ENCODE data around the gene FRS3. TPM values are rescaled to one million over a fixed set of nuclear protein-coding genes. Genes with fewer than 3 reads are reported as not detected.
A peak's percentile ranks its signal among the peaks of the same experiment; 100 is the strongest.

FRS3 gene
- total RNA-seq, 2 donors from 2014 or later, result 10.5 to 11.4 TPM

DNA sequence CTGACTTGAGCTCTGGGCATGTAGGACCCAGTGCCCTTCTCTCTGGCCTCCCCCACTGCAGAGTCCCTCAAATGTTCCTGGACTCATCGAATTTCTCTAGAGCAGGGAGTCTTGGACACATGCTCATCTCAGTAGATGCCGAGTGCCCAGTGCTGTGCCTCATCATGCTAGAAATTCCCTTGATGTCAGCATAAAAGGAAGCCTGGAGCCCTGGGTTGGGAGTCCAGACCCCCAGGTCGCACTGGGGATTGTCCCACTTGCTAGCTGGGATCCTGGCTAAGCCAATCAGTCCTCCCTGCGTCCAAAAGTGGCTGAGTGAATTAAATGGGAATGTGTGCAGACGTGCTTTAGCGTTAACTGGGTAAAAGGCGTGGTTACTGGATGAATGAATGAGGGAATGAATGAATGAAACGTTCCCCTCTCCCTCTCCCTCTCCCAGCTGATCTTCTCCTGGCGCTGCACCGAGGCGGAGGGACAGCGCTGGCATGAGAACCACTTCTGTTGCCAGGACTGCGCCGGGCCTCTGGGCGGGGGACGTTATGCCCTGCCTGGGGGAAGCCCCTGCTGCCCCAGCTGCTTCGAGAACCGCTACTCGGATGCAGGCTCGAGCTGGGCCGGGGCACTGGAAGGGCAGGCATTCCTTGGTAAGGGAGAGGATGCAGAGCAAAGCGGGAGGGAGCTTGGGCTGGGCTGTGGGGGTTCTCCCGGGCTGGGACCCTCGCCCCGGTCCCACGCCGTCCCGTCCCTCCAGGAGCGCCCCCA, 6.2 kb upstream of the FRS3 start:
- no peaks in the 10 kb centered on the region for H3K9me3 Mint-ChIP-seq
- H3K36me3 Mint-ChIP-seq (ENCODE audit: insufficient read depth in 2 of 2), result peaks cover 0 to 8% of the 10 kb centered on the region in 2 donors
- peak overlapping the region; percentile 76 for H3K27ac Mint-ChIP-seq
- peak overlapping the region; percentile 95 to 98 for H3K4me3 Mint-ChIP-seq
- peaks cover 13% of the 10 kb centered on the region for H3K27me3 Mint-ChIP-seq (ENCODE audit: low read depth)
- DNase-seq, result peak in 1 of 2 donors; percentile 10
- peaks cover 28% of the 10 kb centered on the region for H3K4me1 Mint-ChIP-seq (ENCODE audit: low read depth)
- ATAC-seq (replicated peaks in 1 of 2), result no peak

- peak overlapping the region; percentile 39 to 98 for H3K4me3 Mint-ChIP-seq
- peaks cover 14% of the 10 kb centered on the region for H3K27me3 Mint-ChIP-seq (ENCODE audit: low read depth)
- no peaks in the 10 kb centered on the region for H3K9me3 Mint-ChIP-seq
- DNase-seq (no peak), ATAC-seq (replicated peaks in 1 of 2) (no peak)
- peaks cover 0 to 8% of the 10 kb centered on the region in 2 donors for H3K36me3 Mint-ChIP-seq (ENCODE audit: insufficient read depth in 2 of 2)
- peaks cover 27% of the 10 kb centered on the region for H3K4me1 Mint-ChIP-seq (ENCODE audit: low read depth)
- no peak overlapping the region for H3K27ac Mint-ChIP-seq
These were observed 5.6 kb upstream of the FRS3 start for GRCh38 chr6:41785254-41785653.

DNA sequence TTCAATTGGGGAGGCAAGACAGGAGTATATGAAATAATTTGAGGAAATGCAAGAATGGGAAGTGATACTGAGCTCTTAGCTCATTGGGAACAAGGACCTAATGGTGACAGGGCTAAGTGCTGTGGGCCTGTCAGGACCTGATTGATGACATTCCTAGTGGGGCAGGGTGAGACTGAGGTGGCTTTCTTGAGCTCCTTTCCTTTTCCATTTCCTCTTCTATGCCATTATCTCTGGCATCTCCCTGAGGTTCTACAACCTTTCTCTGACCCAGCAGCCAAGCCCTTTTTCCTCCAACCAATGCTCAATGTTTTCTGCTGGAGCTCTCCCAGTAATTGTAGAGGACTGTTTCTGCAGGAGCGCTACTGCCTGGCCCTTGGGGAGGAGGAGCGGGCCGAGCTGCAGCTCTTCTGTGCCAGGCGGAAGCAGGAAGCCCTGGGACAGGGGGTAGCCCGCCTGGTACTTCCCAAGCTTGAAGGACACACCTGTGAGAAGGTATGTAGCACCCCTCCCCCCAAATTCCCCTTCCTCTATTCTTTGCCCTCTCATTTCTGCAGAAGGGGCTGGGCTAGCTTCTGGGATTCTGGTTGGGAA, 5.0 kb upstream of the FRS3 start:
- H3K36me3 Mint-ChIP-seq (ENCODE audit: insufficient read depth in 2 of 2), result peaks cover 0 to 5% of the 10 kb centered on the region in 2 donors
- no peak overlapping the region for H3K27ac Mint-ChIP-seq
- H3K9me3 Mint-ChIP-seq, result no peaks in the 10 kb centered on the region
- peak overlapping the region; percentile 39 to 98 for H3K4me3 Mint-ChIP-seq
- no peak for ATAC-seq (replicated peaks in 1 of 2)
- no peak for DNase-seq
- peaks cover 22% of the 10 kb centered on the region for H3K4me1 Mint-ChIP-seq (ENCODE audit: low read depth)
- peaks cover 14% of the 10 kb centered on the region for H3K27me3 Mint-ChIP-seq (ENCODE audit: low read depth)

DNA sequence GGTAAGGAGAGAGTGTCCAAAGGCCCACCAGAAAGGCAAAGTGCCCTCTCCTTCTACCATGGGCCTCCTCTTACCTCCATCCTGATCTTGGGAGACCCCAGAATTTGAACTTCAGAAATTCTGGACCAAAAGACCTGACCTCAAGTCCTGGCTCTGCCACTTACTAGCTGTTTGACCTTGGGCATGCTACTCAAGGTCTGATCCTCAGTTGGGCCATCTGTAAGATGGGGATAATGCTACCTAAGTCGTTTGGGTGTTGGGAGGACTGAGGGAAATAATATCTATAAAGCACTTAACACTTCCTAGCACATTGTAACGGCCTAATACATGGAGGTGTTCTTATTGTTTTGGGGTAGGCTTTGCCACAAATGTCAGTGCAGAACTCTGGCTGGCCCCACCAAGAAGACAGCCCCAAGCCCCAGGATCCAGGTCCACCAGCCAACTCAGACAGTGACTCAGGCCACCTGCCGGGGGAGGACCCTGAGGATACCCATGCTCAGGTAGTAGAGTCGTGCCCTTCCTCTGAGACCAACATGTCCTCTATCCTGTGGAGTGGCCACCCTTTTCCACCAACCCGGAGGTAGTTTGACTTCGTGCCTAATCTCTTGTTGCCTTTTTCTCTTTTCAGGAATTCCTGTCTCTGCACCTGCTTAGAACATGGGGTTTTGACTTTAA, 3.5 kb upstream of the FRS3 start:
- no peak for ATAC-seq (replicated peaks in 1 of 2)
- DNase-seq, result no peak
- peaks cover 0 to 4% of the 10 kb centered on the region in 2 donors for H3K36me3 Mint-ChIP-seq (ENCODE audit: insufficient read depth in 2 of 2)
- H3K27ac Mint-ChIP-seq, result no peak overlapping the region
- no peak overlapping the region for H3K4me3 Mint-ChIP-seq
- H3K4me1 Mint-ChIP-seq (ENCODE audit: low read depth), result peaks cover 20% of the 10 kb centered on the region
- H3K27me3 Mint-ChIP-seq (ENCODE audit: low read depth), result peaks cover 14% of the 10 kb centered on the region
- no peaks in the 10 kb centered on the region for H3K9me3 Mint-ChIP-seq

- no peaks in the 10 kb centered on the region for H3K9me3 Mint-ChIP-seq
- H3K36me3 Mint-ChIP-seq (ENCODE audit: insufficient read depth in 2 of 2), result peaks cover 0 to 2% of the 10 kb centered on the region in 2 donors
- peaks cover 14% of the 10 kb centered on the region for H3K27me3 Mint-ChIP-seq (ENCODE audit: low read depth)
- ATAC-seq (replicated peaks in 1 of 2) (no peak), DNase-seq (no peak)
- H3K27ac Mint-ChIP-seq, result no peak overlapping the region
- peaks cover 20% of the 10 kb centered on the region for H3K4me1 Mint-ChIP-seq (ENCODE audit: low read depth)
- H3K4me3 Mint-ChIP-seq, result peak overlapping the region; percentile 58 to 77
These were observed 1.6 kb upstream of the FRS3 start for GRCh38 chr6:41781366-41781730.

- ATAC-seq (replicated peaks in 1 of 2) (peak in 1 of 2 donors; percentile 14), DNase-seq (peak in 1 of 2 donors; percentile 17)
- peak within 1 kb of the TSS; percentile 92 to 94 for H3K4me3 Mint-ChIP-seq
- H3K4me1 Mint-ChIP-seq (ENCODE audit: low read depth), result peaks cover 17% of the 10 kb centered on the region
- no peaks in the 10 kb centered on the region for H3K9me3 Mint-ChIP-seq
- H3K36me3 Mint-ChIP-seq (ENCODE audit: insufficient read depth in 2 of 2), result peaks cover 0 to 2% of the 10 kb centered on the region in 2 donors
- H3K27ac Mint-ChIP-seq, result peak within 1 kb of the TSS; percentile 80
- H3K27me3 Mint-ChIP-seq (ENCODE audit: low read depth), result peaks cover 14% of the 10 kb centered on the region
These were observed 1.1 kb upstream of the FRS3 start, which contains the start of gene PRICKLE4 for GRCh38 chr6:41780551-41781365. PRICKLE4 (plus strand) TSS chr6:41780782; CDS start chr6:41783474, 2,692 bp downstream.

DNA sequence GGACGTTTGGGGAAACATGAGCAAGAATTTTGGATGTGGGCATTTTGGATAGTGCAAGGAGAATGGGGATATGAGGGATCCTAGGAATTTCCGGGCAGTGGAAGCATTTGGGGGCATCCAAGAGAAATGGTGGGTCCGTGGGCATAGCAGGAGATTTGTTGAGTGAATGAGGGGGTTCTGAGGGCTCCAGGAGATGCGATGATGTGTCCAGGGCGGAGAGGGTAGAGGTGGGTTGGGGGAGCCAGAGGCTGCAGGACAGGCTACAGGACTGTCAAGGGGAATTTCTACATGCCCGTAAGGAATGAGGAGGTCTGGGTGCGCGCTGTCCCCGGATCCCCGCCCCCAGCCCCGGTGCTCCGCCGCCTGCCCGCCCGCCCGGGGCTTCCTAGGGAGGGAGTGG, 364 bp downstream of the FRS3 start:
- H3K27me3 Mint-ChIP-seq (ENCODE audit: low read depth), result peaks cover 14% of the 10 kb centered on the region
- no peak for ATAC-seq (replicated peaks in 1 of 2)
- peak overlapping the region; percentile 23 for H3K27ac Mint-ChIP-seq
- DNase-seq, result no peak
- peak overlapping the region; percentile 85 to 95 for H3K4me3 Mint-ChIP-seq
- peaks cover 0 to 4% of the 10 kb centered on the region in 2 donors for H3K36me3 Mint-ChIP-seq (ENCODE audit: insufficient read depth in 2 of 2)
- H3K9me3 Mint-ChIP-seq, result no peaks in the 10 kb centered on the region
- H3K4me1 Mint-ChIP-seq (ENCODE audit: low read depth), result peaks cover 15% of the 10 kb centered on the region

DNA sequence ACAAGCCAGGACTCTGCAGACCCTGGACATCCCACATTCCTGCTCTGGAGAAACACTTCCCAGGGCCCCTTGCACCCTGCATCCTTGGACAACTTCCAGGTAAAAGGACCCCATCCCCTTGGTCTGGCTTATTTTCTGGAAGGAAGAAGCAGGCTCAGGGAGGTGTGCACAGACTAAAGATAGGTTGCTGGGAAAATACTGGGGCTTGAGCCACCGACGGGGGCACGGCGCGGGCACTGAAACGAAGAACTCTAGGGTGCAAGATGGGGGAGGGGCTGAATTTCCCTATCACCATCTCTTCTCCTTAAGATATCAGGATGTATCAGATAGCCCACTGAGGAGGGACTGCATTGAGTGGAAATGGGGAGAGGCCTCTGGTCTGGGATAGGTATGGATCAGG, 805 bp downstream of the FRS3 start:
- Mint-ChIP-seq H3K27ac (peak overlapping the region; percentile 23), H3K27me3 (ENCODE audit: low read depth) (peaks cover 14% of the 10 kb centered on the region), H3K4me1 (ENCODE audit: low read depth) (peaks cover 15% of the 10 kb centered on the region), H3K4me3 (peak overlapping the region; percentile 85 to 95), H3K36me3 (ENCODE audit: insufficient read depth in 2 of 2) (peaks cover 0 to 4% of the 10 kb centered on the region in 2 donors), H3K9me3 (no peaks in the 10 kb centered on the region)
- ATAC-seq (replicated peaks in 1 of 2) (no peak), DNase-seq (no peak)

GRCh38 chr6:41777551-41778285, 2.0 kb downstream of the FRS3 start:
- Mint-ChIP-seq H3K9me3 (no peaks in the 10 kb centered on the region), H3K27ac (no peak overlapping the region), H3K4me1 (ENCODE audit: low read depth) (peaks cover 15% of the 10 kb centered on the region), H3K4me3 (no peak overlapping the region), H3K27me3 (ENCODE audit: low read depth) (peaks cover 14% of the 10 kb centered on the region), H3K36me3 (ENCODE audit: insufficient read depth in 2 of 2) (peaks cover 0 to 4% of the 10 kb centered on the region in 2 donors)
- ATAC-seq (replicated peaks in 1 of 2), result no peak
- DNase-seq, result no peak

- DNase-seq, result no peak
- H3K27ac Mint-ChIP-seq, result no peak overlapping the region
- no peak overlapping the region for H3K4me3 Mint-ChIP-seq
- no peaks in the 10 kb centered on the region for H3K27me3 Mint-ChIP-seq (ENCODE audit: low read depth)
- H3K9me3 Mint-ChIP-seq, result no peaks in the 10 kb centered on the region
- peaks cover 8% of the 10 kb centered on the region for H3K4me1 Mint-ChIP-seq (ENCODE audit: low read depth)
- no peak for ATAC-seq (replicated peaks in 1 of 2)
- peaks cover 0 to 4% of the 10 kb centered on the region in 2 donors for H3K36me3 Mint-ChIP-seq (ENCODE audit: insufficient read depth in 2 of 2)
These were observed 4.3 kb downstream of the FRS3 start for GRCh38 chr6:41775293-41775882.

DNA sequence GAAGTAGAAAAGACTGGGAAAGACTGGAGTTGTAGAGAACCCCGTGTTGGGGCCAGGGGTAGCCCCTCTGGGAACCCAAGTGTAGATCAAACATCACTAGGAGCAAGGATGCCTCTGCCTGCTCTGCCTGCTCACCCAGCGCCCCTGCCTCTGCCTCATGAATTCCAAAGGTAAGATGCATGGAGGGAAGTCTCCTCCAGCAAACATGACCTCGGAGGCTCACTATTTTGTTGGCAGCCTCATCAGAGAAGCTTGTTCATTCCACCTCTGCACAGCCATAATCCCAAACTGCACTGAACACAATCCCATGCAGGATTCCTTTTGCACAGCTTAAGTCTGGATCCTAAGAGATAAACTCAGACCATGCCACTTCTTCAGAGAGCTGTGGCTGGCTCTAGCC, 4.9 kb downstream of the FRS3 start:
- peaks cover 0 to 4% of the 10 kb centered on the region in 2 donors for H3K36me3 Mint-ChIP-seq (ENCODE audit: insufficient read depth in 2 of 2)
- ATAC-seq (replicated peaks in 1 of 2), result no peak
- no peak overlapping the region for H3K27ac Mint-ChIP-seq
- H3K4me3 Mint-ChIP-seq, result no peak overlapping the region
- no peaks in the 10 kb centered on the region for H3K27me3 Mint-ChIP-seq (ENCODE audit: low read depth)
- H3K4me1 Mint-ChIP-seq (ENCODE audit: low read depth), result peaks cover 8% of the 10 kb centered on the region
- no peak for DNase-seq
- no peaks in the 10 kb centered on the region for H3K9me3 Mint-ChIP-seq

All from activated T-cell treated with anti-CD3 and anti-CD28 coated beads, Interleukin-2, amount 50 U/mL, for 72 hours (primary cell).